H9 (cell line): Measurements from ENCODE around the gene NPAS3. TPM values are rescaled to one million over a fixed set of nuclear protein-coding genes. Genes with fewer than 3 reads are reported as not detected.

Experiments used
- DNase-seq: peaks from one replicate; pipeline ENCODE4 v3.0.0-alpha.2; 2017
- H2AFZ ChIP-seq: one replicate; pipeline ENCODE4 v1.6.1; 2013; ENCODE audit warnings: mild to moderate bottlenecking, low read length, control low read depth, moderate library complexity
- H2AK5ac ChIP-seq: 2 replicates; pipeline ENCODE4 v1.6.1; 2013; ENCODE audit warnings: low read length, control low read depth, mixed read lengths; ENCODE audit not compliant: insufficient read length
- H2BK120ac ChIP-seq: one replicate; pipeline ENCODE4 v1.6.1; 2013; ENCODE audit warnings: low read depth, mild to moderate bottlenecking, low read length, control low read depth, inconsistent platforms; ENCODE audit not compliant: poor library complexity, severe bottlenecking
- H2BK12ac ChIP-seq: 2 replicates; pipeline ENCODE4 v1.6.1; 2013; ENCODE audit warnings: low read length, control low read depth, mixed read lengths, low read depth; ENCODE audit not compliant: insufficient read length
- H2BK15ac ChIP-seq: 2 replicates; pipeline ENCODE4 v1.6.1; 2013; ENCODE audit warnings: low read depth, low read length, control low read depth
- H2BK20ac ChIP-seq: one replicate; pipeline ENCODE4 v1.6.1; 2013; ENCODE audit warnings: low read depth, mild to moderate bottlenecking, low read length, control low read depth, inconsistent platforms; ENCODE audit not compliant: poor library complexity, severe bottlenecking
- H2BK5ac ChIP-seq: 2 replicates; pipeline ENCODE4 v1.6.1; 2013; ENCODE audit warnings: low read length, control low read depth, mixed read lengths; ENCODE audit not compliant: insufficient read length
- H3K14ac ChIP-seq: 2 replicates; pipeline ENCODE4 v1.6.1; 2013; ENCODE audit warnings: low read length, control low read depth; ENCODE audit not compliant: insufficient read depth
- H3K18ac ChIP-seq: 2 replicates; pipeline ENCODE4 v1.6.1; 2013; ENCODE audit warnings: low read depth, mild to moderate bottlenecking, mixed read lengths, low read length, control low read depth; ENCODE audit not compliant: insufficient read length
- H3K23ac ChIP-seq: 2 replicates; pipeline ENCODE4 v1.6.1; 2013; ENCODE audit warnings: low read length, control low read depth, mixed read lengths, low read depth; ENCODE audit not compliant: insufficient read length
- H3K23me2 ChIP-seq: 2 replicates; pipeline ENCODE4 v1.6.1; 2013; ENCODE audit warnings: low read depth, mild to moderate bottlenecking, mixed read lengths, low read length, control low read depth; ENCODE audit not compliant: insufficient read length, poor library complexity, severe bottlenecking
- H3K27ac ChIP-seq: 2 replicates; pipeline ENCODE4 v1.5.1; 2013; ENCODE audit warnings: low read length, control low read depth, mixed read lengths, low read depth; ENCODE audit not compliant: insufficient read length
- H3K27me3 ChIP-seq: 2 replicates; pipeline ENCODE4 v1.6.1; 2013; ENCODE audit warnings: low read length, control low read depth, inconsistent platforms; ENCODE audit not compliant: insufficient read depth
- H3K4ac ChIP-seq: 2 replicates; pipeline ENCODE4 v1.6.1; 2013; ENCODE audit warnings: low read depth, mild to moderate bottlenecking, control low read depth, inconsistent platforms, low read length, moderate library complexity
- H3K4me1 ChIP-seq: 2 replicates; pipeline ENCODE4 v1.6.1; 2013; ENCODE audit warnings: low read length, control low read depth, inconsistent platforms; ENCODE audit not compliant: insufficient read depth
- H3K4me2 ChIP-seq: 2 replicates; pipeline ENCODE4 v1.6.1; 2013; ENCODE audit warnings: low read length, control low read depth, mixed read lengths; ENCODE audit not compliant: insufficient read length, insufficient read depth
- H3K56ac ChIP-seq: 2 replicates; pipeline ENCODE4 v1.6.1; 2013; ENCODE audit warnings: low read depth, mild to moderate bottlenecking, mixed read lengths, low read length, control low read depth; ENCODE audit not compliant: insufficient read length
- H3K79me1 ChIP-seq: 2 replicates; pipeline ENCODE4 v1.6.1; 2013; ENCODE audit warnings: low read depth, mild to moderate bottlenecking, moderate library complexity, low read length, control low read depth, inconsistent platforms; ENCODE audit not compliant: insufficient read depth, poor library complexity, severe bottlenecking
- H3K79me2 ChIP-seq: 2 replicates; pipeline ENCODE4 v1.6.1; 2013; ENCODE audit warnings: low read length, control low read depth, inconsistent platforms; ENCODE audit not compliant: insufficient read depth
- H3K9ac ChIP-seq: 2 replicates; pipeline ENCODE4 v1.6.1; 2013; ENCODE audit warnings: low read length, control low read depth, mixed read lengths; ENCODE audit not compliant: insufficient read length; ENCODE audit errors: extremely low read depth
- H3K9me3 ChIP-seq: one replicate; pipeline ENCODE4 v1.6.1; 2013; ENCODE audit warnings: low read depth, low read length, inconsistent platforms; ENCODE audit not compliant: control insufficient read depth
- H3T11ph ChIP-seq: one replicate; pipeline ENCODE4 v1.6.1; 2013; ENCODE audit warnings: mild to moderate bottlenecking, low read length, control low read depth, inconsistent platforms
- H4K20me1 ChIP-seq: one replicate; pipeline ENCODE4 v1.6.1; 2013; ENCODE audit not compliant: control insufficient read depth, insufficient read length, insufficient read depth
- H4K5ac ChIP-seq: 2 replicates; pipeline ENCODE4 v1.6.1; 2013; ENCODE audit warnings: low read depth, mild to moderate bottlenecking, mixed read lengths, low read length, control low read depth; ENCODE audit not compliant: insufficient read length
- H4K8ac ChIP-seq: replicated peaks from 2 replicates; pipeline ENCODE4 v1.6.1; 2013; ENCODE audit warnings: low read length, control low read depth, mixed read lengths, low read depth; ENCODE audit not compliant: insufficient read length
- H4K91ac ChIP-seq: 2 replicates; pipeline ENCODE4 v1.6.1; 2013; ENCODE audit warnings: low read depth, mild to moderate bottlenecking, moderate library complexity, mixed read lengths, low read length, control low read depth; ENCODE audit not compliant: insufficient read length
- H3K27ac Mint-ChIP-seq, 3 experiments: 2 replicates in 2 of 3; 3 replicates in 1 of 3; pipeline ENCODE4 v1.8.0; 2020 to 2021; ENCODE audit warnings: mixed read lengths in 3 of 3, mild to moderate bottlenecking in 1 of 3, moderate library complexity in 1 of 3
- H3K27me3 Mint-ChIP-seq: 2 replicates; pipeline ENCODE4 v1.8.0; 2021; ENCODE audit warnings: low read depth, mild to moderate bottlenecking, moderate library complexity, mixed read lengths
- H3K36me3 Mint-ChIP-seq, 3 experiments: 2 replicates in 2 of 3; 3 replicates in 1 of 3; pipeline ENCODE4 v1.8.0; 2020 to 2021; ENCODE audit warnings: low read depth in 3 of 3, mixed read lengths in 3 of 3; ENCODE audit not compliant: insufficient read depth in 1 of 3
- H3K4me1 Mint-ChIP-seq, 2 experiments: 2 replicates each; pipeline ENCODE4 v1.8.0; 2020; ENCODE audit warnings: mixed read lengths in 2 of 2
- H3K4me3 Mint-ChIP-seq, 2 experiments: 2 replicates in 1 of 2; 3 replicates in 1 of 2; pipeline ENCODE4 v1.8.0; 2020 to 2021; ENCODE audit warnings: mild to moderate bottlenecking in 2 of 2, mixed read lengths in 2 of 2, moderate library complexity in 1 of 2
- H3K9me3 Mint-ChIP-seq, 2 experiments: 2 replicates in 1 of 2; 3 replicates in 1 of 2; pipeline ENCODE4 v1.8.0; 2020; ENCODE audit warnings: mild to moderate bottlenecking in 2 of 2, mixed read lengths in 2 of 2, moderate library complexity in 1 of 2
- WGBS: extraction: QIAGEN DNeasy Blood & Tissue Kit; methylation state at CpG from one replicate; pipeline ENCODE4 v1.1.7; 2013; ENCODE audit warnings: missing lambda C conversion rate, low lambda C conversion rate, mixed read lengths; ENCODE audit not compliant: insufficient read length; ENCODE audit errors: extremely low coverage; 5-methylcytosine and 5-hydroxymethylcytosine counted together
- total RNA-seq: library from RNA; stranded (reverse); gene quantifications from 2 replicates; pipeline ENCODE4 v1.2.1, GENCODE V29; 2021
- TF ChIP-seq, protein P1 (sequence below): fragments of 200-600 bp; sonication (generic); conservative IDR thresholded peaks from 3 replicates; pipeline ENCODE4 v1.8.0; 2021; ENCODE audit warnings: antibody characterized with exemption, mild to moderate bottlenecking

The NPAS3 gene
- total RNA-seq, 1 experiment from 2014 or later, result 0.17 TPM

DNA sequence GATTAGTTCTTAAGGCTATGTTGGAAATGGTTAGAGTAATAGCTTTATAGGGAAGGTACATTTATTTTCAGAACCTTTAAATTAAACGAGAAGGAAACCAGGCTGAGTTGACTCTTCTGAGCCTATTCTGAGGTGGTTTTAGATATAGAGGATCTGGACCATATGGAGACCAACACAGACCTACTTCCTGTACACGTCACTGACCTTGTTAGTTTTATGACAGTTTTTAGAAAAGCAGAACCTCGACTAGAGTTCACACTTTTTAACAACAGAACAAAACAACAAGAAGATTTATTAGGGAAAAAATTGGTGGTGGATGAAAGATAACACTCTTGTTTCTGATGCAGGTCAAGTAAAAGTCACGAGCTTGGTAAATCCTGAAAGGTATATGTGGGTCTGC lies 107.1 kb downstream of the NPAS3 start:
- Histone ChIP-seq H4K8ac (no peak overlapping the region), H2BK15ac (no peak overlapping the region), H4K5ac (no peak overlapping the region), H3K9ac (no peak overlapping the region), H3T11ph (no peak overlapping the region), H4K20me1 (no peaks in the 10 kb centered on the region), H3K56ac (no peak overlapping the region), H4K91ac (no peak overlapping the region), H3K27me3 (no peaks in the 10 kb centered on the region), H3K4me1 (no peaks in the 10 kb centered on the region), H2AFZ (no peak overlapping the region), H3K4ac (no peak overlapping the region), H2AK5ac (no peak overlapping the region), H3K4me2 (no peak overlapping the region), H3K23me2 (no peaks in the 10 kb centered on the region), H2BK20ac (no peak overlapping the region), H3K23ac (no peak overlapping the region), H3K79me1 (no peaks in the 10 kb centered on the region), H3K27ac (no peak overlapping the region), H3K18ac (no peak overlapping the region), H3K9me3 (peaks cover 5% of the 10 kb centered on the region), H2BK120ac (no peak overlapping the region), H3K14ac (no peak overlapping the region), H2BK12ac (no peak overlapping the region), H3K79me2 (no peaks in the 10 kb centered on the region), H2BK5ac (no peak overlapping the region)
- no peak overlapping the region for H3K27ac Mint-ChIP-seq
- H3K27me3 Mint-ChIP-seq, result no peaks in the 10 kb centered on the region
- peaks cover 4 to 22% of the 10 kb centered on the region in 2 experiments; a peak in 4 of 5 replicates for H3K9me3 Mint-ChIP-seq
- TF ChIP-seq, protein P1, sequence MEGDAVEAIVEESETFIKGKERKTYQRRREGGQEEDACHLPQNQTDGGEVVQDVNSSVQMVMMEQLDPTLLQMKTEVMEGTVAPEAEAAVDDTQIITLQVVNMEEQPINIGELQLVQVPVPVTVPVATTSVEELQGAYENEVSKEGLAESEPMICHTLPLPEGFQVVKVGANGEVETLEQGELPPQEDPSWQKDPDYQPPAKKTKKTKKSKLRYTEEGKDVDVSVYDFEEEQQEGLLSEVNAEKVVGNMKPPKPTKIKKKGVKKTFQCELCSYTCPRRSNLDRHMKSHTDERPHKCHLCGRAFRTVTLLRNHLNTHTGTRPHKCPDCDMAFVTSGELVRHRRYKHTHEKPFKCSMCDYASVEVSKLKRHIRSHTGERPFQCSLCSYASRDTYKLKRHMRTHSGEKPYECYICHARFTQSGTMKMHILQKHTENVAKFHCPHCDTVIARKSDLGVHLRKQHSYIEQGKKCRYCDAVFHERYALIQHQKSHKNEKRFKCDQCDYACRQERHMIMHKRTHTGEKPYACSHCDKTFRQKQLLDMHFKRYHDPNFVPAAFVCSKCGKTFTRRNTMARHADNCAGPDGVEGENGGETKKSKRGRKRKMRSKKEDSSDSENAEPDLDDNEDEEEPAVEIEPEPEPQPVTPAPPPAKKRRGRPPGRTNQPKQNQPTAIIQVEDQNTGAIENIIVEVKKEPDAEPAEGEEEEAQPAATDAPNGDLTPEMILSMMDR, result no peak
- no CpG with 5 or more reads among the region's 4 CpGs for WGBS
- H3K36me3 Mint-ChIP-seq, result peaks cover 3 to 17% (median 8%) of the 10 kb centered on the region in 3 experiments
- H3K4me1 Mint-ChIP-seq, result no peaks in the 10 kb centered on the region
- no peak for DNase-seq
- H3K4me3 Mint-ChIP-seq, result no peak overlapping the region
